ENCODE data around the gene EIF6. TPM values are rescaled to one million over a fixed set of nuclear protein-coding genes. Genes with fewer than 3 reads are reported as not detected.

Gene EIF6
- total RNA-seq, 4 donors from 2014 or later: 34.2 to 48.3 (median 47.4) TPM

DNA sequence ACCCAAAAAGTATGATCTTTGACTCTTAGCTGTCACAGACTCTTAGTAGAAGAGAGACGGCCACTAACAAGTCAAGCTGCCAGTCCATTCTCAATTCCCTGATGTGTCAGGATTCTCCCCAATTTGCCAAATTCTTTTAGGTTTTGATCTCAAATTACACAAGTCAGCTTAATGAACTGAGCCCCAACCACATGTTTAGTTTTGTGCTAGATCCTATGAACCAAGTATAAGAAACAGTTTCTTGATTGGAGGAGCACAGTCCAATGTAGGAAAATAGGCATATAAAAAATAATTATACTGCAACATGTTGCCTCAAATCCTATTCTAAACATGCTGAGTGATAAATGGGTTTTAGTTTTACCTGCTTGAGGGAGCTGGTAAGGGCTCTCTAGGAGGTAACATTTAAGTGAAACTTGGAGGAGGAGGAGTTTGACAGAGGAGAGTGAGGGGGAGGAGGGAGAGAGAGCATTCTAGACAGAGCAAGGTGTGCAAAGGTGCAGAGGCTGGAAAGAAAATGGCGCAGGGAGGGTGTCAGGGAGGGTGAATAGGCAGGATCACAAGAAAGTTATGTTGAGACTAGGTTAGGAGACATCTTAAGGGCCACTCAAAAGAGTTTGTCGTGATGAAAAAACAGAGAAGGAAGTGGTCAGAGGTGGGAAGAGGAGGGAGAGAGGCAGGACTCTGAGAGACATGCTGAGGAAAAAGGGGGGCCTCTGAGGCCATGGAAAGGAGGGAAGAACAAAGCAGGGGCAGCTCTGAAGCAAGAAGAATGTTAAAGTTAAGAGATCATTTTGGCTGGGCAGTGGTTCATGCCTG is 30.5 kb upstream of the EIF6 start:
- intact Hi-C loops (cut with DNase I; ENCODE audit: low total_unique reads): no loop called here
- DNase-seq (no peak), ATAC-seq (no peak)
- Histone ChIP-seq H3K9me3 (no peaks in the 10 kb centered on the region), H3K4me1 (peaks cover 11 to 20% of the 10 kb centered on the region in 2 donors), H3K4me3 (no peak overlapping the region), H3K36me3 (peaks cover 0 to 7% of the 10 kb centered on the region in 2 donors), H3K27ac (no peak overlapping the region), H3K27me3 (no peaks in the 10 kb centered on the region)
- in situ Hi-C loops (cut with MboI; ENCODE audit: low sequenced_read_pairs in 4 of 4): no loop called here
- no peak for TF ChIP-seq POLR2A (IDR thresholded peaks at IDR 0.05)
- TF ChIP-seq, protein P1, sequence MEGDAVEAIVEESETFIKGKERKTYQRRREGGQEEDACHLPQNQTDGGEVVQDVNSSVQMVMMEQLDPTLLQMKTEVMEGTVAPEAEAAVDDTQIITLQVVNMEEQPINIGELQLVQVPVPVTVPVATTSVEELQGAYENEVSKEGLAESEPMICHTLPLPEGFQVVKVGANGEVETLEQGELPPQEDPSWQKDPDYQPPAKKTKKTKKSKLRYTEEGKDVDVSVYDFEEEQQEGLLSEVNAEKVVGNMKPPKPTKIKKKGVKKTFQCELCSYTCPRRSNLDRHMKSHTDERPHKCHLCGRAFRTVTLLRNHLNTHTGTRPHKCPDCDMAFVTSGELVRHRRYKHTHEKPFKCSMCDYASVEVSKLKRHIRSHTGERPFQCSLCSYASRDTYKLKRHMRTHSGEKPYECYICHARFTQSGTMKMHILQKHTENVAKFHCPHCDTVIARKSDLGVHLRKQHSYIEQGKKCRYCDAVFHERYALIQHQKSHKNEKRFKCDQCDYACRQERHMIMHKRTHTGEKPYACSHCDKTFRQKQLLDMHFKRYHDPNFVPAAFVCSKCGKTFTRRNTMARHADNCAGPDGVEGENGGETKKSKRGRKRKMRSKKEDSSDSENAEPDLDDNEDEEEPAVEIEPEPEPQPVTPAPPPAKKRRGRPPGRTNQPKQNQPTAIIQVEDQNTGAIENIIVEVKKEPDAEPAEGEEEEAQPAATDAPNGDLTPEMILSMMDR (IDR thresholded peaks at IDR 0.05 in 4 of 5, conservative IDR thresholded peaks at IDR 0.05 in 1 of 5): no peak

DNA sequence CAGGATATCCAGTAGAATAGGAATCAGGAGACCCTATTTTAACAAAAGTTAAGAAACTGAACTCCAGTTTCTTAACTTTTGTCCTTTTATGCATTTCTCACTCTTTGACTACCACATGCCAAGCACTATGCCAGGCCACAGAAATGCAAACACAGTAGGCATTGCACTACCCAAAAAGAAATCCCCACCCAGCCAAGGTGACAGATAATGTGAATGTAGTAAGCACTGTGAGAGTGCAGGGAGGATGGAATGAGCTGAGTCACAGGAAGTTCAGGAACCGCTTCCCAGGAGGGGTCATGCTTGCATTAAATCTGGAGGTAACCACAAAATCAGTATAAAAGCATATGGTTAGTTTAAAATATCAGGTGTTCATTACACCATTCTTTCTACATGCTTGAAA is 27.7 kb upstream of the EIF6 start:
- Histone ChIP-seq H3K27me3 (no peaks in the 10 kb centered on the region), H3K27ac (no peak overlapping the region), H3K36me3 (peaks cover 0 to 7% of the 10 kb centered on the region in 2 donors), H3K9me3 (no peaks in the 10 kb centered on the region), H3K4me3 (no peak overlapping the region), H3K4me1 (peaks cover 6 to 16% of the 10 kb centered on the region in 2 donors)
- intact Hi-C loops (cut with DNase I; ENCODE audit: low total_unique reads): no loop called here
- ATAC-seq (no peak), DNase-seq (no peak)
- in situ Hi-C loops (cut with MboI; ENCODE audit: low sequenced_read_pairs in 4 of 4): no loop called here
- TF ChIP-seq, protein P1 (IDR thresholded peaks at IDR 0.05 in 4 of 5, conservative IDR thresholded peaks at IDR 0.05 in 1 of 5): no peak
- no peak for TF ChIP-seq POLR2A (IDR thresholded peaks at IDR 0.05)

DNA sequence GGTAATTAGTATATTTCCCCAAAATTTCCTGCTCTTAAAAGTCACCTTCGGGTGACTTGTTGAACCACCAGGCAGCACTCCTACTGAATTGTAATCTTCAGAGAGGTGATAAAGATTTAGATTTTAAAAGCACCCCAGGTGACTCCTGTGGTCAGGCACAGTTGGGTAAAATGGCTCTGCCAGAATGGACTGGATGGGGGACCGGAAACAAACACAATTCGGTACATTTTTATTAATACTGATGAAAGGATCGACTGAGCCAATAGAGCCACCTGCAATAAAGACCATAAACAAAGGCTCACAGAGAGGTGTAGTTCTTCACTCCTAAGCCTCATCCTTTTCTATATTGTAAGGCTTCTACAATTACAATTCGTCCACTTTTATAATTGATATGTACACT is 27.2 kb upstream of the EIF6 start:
- intact Hi-C loops (cut with DNase I; ENCODE audit: low total_unique reads): no loop called here
- peaks cover 10 to 20% of the 10 kb centered on the region in 2 donors for H3K4me1 ChIP-seq
- H3K27me3 ChIP-seq: no peaks in the 10 kb centered on the region
- H3K27ac ChIP-seq: no peak overlapping the region
- in situ Hi-C loops (cut with MboI; ENCODE audit: low sequenced_read_pairs in 4 of 4): no loop called here
- TF ChIP-seq, protein P1 (IDR thresholded peaks at IDR 0.05 in 4 of 5, conservative IDR thresholded peaks at IDR 0.05 in 1 of 5): no peak
- no peak for TF ChIP-seq POLR2A (IDR thresholded peaks at IDR 0.05)
- H3K36me3 ChIP-seq: peaks cover 0 to 7% of the 10 kb centered on the region in 2 donors
- H3K4me3 ChIP-seq: no peak overlapping the region
- ATAC-seq: no peak
- no peaks in the 10 kb centered on the region for H3K9me3 ChIP-seq
- no peak for DNase-seq

DNA sequence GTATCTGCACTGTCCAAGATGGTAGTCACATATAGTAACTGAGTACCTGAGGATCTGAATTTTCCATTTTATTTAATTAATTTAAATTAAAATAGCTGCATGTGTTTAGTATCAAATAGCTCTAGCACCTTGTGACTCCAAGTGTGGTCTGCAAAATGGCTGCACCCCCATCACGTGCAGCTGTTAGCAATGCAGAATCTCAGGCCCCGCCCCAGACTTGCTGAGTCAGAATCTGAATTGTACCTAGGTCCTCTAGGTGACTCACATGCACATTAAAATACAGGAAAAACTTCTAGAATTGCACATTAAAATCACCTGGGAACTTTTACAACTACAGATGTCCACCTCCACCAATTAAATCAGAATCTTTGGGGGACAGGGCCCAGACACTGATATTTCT is 26.8 kb upstream of the EIF6 start:
- intact Hi-C loops (cut with DNase I; ENCODE audit: low total_unique reads) (no loop called here), in situ Hi-C loops (cut with MboI; ENCODE audit: low sequenced_read_pairs in 4 of 4) (no loop called here)
- no peak overlapping the region for H3K27ac ChIP-seq
- peaks cover 0 to 7% of the 10 kb centered on the region in 2 donors for H3K36me3 ChIP-seq
- no peak for TF ChIP-seq POLR2A (IDR thresholded peaks at IDR 0.05)
- TF ChIP-seq, protein P1 (IDR thresholded peaks at IDR 0.05 in 4 of 5, conservative IDR thresholded peaks at IDR 0.05 in 1 of 5): no peak
- H3K4me3 ChIP-seq: no peak overlapping the region
- H3K9me3 ChIP-seq: no peaks in the 10 kb centered on the region
- peaks cover 12 to 25% of the 10 kb centered on the region in 2 donors for H3K4me1 ChIP-seq
- H3K27me3 ChIP-seq: no peaks in the 10 kb centered on the region
- DNase-seq (no peak), ATAC-seq (no peak)
